ENCODE results near the gene COL4A1.

Gene COL4A1

DNA sequence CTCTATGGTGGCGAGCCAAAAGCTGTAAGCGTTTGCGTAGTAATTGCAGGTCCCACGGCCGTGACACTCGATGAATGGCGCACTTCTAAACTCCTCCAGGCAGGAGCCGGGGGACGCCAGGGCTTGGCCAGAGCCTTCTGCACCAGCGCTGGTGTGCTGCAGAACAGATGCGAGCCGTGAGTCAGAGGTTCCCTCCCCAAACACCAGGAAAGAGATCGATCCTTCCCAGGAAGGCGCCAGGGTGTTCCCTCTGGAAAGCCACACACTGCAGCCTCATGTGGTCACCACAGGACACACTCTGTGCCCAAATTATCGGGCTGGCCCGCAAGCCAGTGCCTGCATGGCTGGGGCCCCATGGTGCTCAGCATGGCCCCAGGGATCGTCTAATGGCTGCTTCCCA is 154.6 kb downstream of the COL4A1 start:
- DNase-seq = no peak

DNA sequence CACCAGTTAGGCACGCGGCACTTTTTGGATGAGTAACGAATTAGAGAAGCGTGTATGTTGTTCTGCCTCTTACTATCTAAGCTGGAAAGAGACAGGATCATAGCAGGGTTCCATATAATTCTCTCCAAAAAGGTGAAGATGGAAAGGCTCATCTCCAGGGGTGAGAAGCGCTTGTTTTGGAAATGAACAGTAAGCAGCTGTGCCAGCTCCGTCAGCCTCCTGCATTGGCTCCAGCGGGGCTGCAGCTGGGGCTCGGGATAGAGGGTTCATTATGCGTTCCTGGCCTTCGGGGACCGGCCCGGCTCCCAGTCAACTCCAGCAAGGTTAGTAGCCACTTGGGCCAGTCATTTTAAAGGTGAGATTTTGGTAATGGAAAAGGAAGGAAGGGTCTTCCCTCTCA is 155.5 kb downstream of the COL4A1 start:
- DNase-seq = no peak

DNA sequence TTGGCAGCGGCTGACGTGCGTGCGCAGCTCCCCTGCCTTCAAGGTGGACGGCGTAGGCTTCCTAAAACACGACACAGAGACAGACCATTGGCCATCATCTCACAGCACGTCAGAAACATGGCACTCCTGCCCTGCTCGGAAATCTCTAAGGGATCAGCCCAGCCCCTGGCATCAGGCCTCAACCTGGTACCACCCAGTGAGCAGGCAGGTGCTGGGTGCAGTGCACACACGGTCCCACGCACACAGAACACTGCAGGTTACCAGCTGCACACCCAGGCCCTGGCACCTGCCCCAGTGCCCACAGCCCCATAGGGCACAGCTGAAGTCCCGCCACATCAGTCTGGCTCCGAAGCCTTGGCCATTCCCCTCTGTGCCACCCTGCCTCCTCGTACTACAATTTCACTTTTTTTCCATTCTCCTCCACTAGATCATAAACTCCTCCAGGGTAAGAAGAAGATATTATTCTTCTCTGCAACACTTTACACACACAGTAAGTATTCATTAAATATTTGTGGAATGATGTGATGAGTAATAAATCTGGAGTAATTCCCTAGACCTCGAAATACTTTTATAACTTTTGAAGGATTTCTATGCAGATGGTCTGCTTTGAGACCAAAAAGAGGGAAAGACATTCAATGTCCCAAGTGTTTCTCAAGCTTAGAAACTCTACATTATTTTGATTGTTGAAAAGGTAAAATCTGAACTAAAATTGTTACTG is 156.4 kb downstream of the COL4A1 start:
- DNase-seq = no peak

DNA sequence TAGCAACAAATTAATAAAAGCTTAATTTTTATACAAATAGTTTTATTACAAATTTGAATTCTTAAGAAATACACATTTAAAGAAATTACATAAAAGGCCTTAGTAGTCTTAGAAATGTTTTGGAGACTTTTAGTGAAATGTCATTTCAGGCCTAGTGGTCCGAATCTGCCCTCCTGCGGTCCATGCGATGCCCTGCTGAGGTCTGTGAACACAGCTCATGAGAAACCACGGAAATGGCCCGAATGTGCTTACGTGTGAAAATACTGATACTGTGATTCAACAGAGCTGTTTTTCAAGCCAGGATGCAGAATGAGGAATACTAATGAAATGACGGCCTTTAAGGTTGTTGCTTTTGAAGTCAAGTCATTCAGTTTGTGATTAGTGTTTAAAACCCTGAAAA is 157.9 kb downstream of the COL4A1 start:
- DNase-seq = no peak

DNA sequence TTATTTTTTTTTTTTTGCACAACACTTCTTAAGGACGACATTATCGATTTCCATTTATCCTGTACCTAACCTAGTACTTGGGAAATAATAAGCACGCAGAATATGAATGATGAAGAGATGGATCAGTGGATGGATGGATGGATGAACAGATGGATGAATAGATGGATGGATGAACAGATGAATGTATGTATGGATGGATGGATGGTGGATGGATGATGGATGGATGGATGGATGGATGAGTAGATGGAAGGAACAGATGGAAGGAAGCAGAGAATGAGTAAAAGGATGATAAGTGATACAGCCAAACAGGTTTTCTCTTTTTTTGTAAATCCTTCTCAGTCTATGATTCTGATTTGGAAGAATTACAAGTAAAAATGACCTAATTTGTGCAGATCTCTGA is 166.9 kb downstream of the COL4A1 start:
- no peak for DNase-seq

DNA sequence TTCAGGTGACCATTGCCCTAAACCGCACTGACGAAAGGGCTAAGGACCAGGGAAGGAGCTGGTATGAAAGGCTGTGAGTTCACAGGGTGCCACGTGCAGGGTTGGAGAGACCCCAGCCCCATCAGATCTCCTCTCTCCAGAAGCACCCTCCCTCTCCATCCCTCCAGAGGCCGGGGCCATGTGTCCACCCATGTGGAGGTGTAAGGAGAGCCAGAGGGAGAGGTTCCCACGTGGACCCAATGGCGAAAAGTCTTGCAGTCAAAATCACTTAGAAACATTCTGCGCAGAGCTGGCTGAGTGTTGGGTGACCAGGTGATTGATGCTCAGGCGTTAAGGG is 168.3 kb downstream of the COL4A1 start:
- no peak for DNase-seq

DNA sequence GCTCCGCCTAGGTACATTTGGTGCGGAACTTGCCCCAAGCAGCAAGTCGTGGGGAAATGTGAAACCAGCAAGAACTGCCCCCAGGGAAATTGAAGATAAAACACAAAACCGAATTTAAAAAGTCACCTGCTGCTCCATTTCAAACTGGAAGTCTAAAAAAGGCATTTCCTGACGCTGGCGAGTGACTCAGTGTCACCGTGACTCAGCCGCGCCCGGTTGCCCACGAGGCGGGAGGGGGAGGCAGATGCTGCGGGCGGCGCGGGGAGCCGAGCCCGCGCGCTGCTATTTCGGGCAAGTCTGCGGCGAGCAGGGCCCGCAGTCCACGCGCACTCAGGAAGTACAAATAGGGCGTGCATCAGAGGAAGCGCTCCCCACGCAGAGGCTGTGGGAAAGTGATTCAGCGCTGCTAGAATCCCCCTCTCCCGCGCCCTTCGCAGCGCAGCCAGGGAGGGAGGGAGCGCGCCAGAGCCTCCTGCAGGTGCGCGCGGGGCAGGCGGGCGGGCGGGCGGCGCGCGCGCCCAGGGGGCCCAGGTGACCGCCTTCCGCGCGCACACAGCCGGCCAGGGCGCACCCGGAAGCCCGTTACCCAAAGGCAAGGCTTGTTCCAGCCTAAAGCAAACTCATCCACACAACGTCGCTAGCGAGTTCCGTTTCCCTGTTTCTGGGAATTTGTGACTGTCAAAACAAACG is 168.8 kb downstream of the COL4A1 start:
- no peak for DNase-seq

DNA sequence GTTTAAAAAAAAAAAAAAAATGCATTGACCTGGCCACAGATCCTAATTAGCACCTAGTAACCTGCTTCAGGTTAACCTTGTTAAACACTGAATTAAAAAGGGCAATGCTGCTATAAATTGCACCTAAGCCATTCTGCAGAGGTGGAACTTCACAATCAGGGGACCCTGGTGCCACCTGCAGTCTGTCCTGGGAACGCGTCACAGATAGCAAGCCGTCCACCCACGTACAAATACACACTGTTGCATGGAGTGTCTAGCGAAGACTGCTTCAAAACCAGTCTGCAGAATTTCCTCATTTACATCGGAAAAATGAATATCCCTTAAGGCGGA is 169.3 kb downstream of the COL4A1 start:
- DNase-seq = no peak

DNA sequence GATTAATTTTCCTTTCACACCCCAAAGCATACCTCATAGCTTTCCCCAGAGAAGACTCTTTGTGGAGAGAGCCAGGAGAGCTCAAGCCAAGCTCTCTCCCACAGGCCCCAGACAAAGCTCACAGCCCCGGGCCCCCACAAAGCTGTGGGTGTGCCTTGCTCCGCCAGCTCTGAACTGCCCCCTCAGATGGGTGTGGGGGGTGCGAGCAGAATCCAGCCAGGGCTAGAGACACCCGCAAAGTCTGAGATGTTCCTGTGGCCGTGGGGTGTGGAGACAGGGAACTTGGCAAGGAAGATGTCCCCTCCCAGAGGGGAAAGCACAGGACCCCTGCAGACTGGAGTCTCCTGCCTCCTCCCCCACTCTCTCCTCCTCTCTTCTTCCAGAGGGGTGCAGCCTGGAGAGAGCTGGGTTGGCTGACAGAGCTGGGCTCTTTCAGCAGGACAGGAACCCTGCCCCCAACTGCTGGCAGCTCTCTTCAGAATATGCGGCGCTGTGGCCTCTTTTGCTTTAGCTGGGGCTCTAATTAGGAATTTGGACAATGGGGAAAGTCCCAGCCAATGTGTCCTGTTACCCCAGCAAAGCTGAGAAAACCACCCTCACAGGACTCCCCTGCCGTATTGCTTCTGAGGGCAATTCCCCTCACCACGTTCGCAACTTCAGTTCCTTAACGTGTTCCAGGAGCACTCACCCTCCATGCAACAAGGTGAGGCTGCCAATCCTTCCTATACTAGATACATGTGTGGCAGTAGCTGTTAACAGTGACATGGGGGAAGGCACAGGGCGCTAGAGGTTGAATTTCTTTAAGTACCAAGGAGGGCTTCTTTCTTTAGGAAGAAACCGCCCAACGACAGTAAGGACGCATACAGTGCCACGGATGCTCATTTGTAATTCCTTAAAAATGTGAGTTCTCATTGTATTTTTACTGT is 170.0 kb downstream of the COL4A1 start:
- no peak for DNase-seq

DNA sequence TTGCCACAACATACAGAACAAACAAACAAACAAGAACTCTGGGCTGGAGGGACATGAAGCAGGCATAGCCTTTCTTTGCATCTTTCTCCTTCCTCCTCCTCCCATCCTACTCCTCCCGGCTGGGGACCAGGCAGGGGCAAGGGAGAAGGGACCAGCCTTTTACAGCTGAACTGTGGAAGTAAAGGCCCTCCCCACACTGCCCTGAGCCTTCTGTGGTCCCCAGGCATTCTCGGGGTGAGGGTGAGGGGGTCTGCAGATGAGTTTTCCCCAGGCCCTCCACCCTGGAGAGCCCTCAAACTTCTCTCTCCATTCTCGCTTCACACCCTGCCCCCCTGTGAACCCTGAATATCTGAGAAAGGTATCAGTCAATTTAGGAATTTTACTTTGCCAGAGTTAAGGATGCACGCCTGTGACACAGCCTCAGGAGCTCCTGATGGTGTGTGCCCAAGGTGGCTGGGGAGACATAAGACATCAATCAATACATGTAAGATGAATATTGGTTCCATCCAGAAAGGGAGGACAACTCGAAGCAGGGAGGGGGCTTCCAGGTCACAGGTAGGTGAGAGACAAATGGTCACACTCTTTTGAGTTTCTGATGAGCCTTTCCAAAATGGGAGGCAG is 170.9 kb downstream of the COL4A1 start:
- no peak for DNase-seq

DNA sequence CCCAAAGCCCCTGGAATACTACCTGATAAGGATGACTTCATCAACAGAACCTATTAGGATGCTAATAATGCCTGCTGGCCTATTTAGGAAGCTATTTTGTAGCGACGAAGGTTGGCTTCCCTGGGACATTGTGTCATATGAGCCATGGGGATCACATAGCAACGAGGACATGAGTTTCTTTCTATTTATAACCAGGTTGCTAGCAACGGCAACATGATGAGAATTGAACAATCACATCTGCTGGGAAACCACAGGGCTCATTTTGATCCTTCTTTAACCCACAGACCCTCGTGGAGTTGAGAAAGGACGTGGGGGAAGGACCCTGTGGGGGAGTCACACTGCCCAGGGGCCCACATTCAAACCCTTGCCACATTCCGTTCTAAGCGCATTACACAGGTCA is 172.2 kb downstream of the COL4A1 start:
- DNase-seq = no peak

DNA sequence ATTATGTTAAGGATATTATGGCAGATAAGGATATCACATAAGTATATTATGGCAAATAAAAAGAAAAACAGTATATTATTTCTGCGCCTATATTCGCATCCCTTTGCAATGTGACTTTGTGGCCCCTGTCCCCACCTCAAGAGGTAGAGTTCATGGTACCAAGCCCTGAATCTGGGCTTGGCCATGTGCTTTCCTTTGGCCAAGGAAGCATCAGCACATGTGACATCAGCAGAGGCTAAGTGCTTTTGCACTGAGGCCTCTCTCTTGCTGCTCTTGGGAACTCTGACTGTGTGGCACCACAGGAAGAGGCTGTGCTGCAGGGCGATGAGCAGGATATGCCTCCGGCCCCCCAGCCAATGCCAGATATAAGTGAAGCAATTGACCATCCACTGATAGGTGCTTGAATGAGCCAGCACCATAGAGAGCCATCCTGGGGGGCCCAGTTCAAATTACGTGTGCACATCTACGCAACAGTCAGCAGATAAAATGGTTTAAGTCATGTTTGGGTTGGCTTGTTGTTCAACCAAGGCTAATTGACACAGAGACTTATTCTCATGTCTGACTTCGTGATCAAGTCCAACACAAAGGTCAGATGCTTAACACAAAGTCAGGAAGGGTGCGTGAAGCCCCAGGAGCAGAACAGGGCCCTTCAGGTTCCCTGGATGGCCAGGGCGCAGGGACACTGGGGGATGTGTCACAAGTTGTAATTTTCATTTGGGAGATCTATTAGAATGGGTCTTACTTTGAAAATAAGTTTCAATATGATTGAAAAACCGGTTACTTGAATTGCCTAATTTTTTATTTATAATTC is 173.3 kb downstream of the COL4A1 start:
- DNase-seq = no peak

DNA sequence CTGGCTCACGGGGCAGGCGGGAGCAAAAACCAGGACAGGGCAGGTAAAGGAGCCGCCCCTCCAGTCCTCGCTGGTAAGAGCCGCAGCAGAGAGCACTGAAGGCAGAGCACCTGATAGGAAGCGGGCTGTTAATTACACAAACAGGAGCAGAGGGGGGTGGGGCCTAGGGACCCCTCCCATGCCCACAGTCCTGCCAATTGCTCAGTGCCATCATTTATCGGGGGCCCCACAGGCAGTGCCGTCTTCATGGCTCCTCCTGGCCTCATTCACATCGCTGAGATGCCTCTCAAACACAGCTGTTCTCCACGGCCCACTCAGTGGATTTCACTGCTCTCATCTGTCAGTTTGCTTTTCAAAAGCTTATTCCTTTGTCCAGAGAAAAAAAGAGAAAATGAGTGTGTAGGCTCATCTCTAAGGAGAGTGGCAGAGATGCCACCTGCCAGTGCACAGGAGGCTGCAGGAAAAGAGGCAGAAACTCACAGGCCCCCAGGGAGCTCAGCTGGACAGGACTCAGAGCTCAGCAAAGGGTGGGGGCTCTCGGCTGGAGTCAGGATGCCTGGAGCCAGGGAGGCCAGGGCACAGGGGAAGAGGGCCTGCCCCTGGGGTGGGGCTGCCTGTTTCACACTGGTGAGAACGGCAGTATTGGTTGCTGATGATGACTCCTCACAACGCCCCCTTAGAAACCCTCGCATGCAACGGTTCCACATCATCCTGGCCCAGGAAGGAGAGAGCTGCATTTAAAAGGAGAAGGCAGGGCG is 174.6 kb downstream of the COL4A1 start:
- no peak for DNase-seq

DNA sequence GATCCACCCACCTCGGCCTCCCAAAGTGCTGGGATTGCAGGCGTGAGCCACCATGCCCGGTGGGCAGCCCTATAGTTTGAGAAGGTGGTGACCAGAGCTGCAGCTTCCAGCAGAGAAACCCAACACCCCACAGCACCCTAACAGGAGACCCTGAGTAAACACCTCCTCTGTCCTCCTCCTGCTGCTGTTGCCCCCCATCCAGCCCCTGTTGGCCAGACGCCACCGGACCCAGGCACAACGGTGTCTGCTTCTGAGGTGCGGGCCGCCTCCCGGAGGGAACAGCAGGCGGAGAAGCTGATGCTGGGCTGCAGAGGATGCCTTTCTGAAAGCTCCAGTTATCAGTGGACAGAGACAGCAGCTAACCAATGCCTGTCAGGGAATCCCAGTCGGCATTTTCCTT is 175.5 kb downstream of the COL4A1 start:
- no peak for DNase-seq

DNA sequence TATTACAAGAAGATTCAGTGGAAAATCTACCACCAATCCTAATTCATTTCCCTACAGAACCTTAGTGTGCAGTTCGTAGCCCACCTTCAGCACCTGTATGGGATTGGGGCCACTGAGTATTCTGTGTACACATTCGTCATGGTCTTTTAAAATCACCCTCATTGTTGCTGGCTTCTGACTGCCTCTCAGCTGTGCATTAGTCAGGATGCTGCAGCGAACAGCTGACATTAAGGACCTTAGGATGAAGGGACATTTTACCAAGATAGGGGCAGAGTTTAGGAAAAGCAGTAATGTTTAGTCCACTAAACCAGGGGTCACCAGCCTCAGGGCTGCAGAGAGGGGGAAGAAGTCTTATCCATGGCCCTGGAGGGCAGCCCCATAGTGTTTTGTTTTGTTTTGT is 176.5 kb downstream of the COL4A1 start:
- DNase-seq = no peak

DNA sequence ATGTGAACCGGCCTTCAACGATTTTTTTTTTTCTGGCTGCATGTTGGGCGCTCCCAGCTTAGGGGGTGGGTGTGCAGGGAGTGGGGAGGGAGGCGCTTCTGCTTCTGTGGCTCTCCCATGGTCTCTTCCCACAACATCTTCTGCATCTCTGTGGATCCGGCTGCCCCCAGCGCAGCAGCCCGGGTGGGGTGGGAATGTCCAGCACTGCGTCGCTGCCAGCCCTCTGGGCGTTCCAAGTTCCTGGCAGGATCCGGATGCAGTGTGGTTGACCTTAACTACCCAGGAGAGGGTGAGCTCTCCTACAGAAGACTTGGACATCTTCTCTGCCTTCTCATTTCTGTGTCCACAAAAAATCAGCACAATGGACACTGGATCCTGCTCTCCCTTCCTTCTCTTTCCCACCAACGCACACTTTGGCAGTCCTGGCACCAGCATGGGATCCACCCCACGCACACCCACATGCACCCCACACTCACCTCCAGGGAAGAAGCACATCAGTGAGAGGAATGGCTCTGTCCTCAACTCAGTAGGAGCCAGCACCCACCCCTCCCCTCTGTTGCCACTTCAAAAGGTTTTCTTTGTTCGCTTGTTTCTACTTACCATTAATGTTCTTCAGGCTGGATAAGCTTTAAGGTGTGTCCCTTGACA is 177.3 kb downstream of the COL4A1 start:
- no peak for DNase-seq

DNA sequence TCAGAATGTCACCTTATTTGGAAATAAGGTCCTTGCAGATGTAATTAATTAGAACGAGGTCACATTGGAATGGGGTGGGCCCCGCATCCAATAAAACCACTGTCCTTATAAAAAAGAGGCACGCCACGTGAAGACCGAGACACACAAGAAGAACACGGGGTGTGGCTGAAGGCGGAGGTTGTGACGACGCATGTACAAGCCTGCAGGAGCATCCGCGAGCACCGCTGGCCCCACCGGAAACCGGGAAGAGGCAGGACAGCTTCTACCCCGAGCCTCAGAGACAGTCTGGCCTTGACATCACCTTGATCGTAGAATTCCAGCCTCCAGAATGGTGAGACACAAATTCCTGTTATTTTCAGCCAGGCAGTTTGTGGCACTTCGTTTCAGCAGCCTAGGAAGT is 177.9 kb downstream of the COL4A1 start:
- DNase-seq = no peak

DNA sequence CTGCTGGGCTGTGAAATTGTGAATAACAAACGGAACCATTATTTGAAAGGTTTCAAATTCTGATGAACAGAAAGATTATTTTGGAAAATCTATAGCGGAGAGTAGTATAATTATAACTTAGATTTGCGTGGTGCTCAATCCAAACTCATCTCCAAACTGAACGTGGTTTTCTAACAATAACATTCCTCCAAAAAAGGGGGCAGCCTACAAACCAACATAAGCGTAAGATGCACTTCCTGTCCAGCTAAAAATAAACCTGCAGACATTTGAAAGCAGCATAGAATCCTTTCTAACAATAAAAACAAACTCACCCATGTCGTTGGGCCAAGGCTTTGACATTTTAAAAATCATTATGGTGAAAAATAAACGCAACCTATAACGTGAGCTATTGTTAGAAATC is 178.4 kb downstream of the COL4A1 start:
- DNase-seq = no peak

DNA sequence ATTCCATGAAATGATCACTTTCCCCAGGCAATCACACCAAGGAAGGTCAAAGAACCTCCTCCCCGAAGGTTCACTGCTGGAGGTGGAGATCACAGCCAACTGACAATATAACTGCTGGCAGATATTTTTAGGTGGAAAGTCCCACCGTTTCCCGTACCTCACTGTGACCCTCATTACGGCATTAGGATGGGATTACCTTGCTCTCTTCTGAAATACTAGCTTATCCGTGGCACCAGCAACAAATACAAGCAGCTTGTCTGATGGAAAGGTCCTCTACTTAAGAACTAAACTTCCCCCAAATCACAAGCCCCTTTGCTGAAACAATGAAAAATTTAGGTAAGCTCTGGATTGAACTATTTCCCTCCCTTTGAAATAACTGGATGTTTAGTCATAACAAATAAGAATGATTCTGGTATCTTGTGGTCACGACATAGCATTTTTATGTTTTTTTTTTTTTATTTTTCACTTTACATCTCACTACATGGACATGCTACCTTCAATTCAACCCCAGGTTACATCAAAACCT is 178.9 kb downstream of the COL4A1 start:
- no peak for DNase-seq

DNA sequence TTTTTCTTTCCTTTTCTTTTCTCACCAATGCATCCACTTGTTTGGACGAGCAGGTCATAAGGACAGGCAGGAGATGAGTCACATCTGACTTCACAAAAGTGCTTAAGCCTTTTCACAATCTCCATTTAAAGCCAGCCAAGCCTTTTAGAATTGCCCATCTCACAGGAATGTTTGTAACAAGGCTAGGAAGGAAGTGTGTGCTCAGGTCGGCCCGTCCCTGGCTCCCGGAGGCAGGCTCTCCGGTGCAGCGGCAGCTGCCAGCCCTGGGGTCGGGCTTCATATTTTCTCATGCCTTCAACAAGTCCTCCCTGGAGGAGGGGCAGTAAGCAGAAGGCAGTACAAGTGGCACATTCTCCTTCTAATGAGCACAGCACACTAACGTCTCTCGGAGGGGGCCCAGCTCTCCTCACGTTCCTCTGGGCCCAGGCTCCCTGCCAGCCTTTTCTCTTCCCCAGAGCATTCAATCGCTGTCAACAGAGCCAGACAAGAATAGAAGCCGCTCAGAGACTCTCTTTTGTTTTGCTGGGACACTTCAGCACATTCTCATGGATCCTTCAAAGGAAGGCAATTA is 180.5 kb downstream of the COL4A1 start:
- no peak for DNase-seq
